Activated T-helper 17 cell treated with anti-CD3 and anti-CD28 coated beads, Interleukin-2, amount 50 U/mL, for 72 hours (primary cell): ENCODE data around the gene CPO. TPM values are rescaled to one million over a fixed set of nuclear protein-coding genes. Genes with fewer than 3 reads are reported as not detected.
"Not testable (repeated sequence)": the region's sequence is repeated elsewhere in the genome, so short reads cannot be mapped to it uniquely, and the experiment has no call there.

Experiments used
- ATAC-seq: fragments of 150-1000 bp; cut with Tn5 transposase; replicated peaks from 2 replicates; pipeline ENCODE4 v1.10.0; 2021; ENCODE audit warnings: mild to moderate bottlenecking, moderate library complexity
- H3K27ac Mint-ChIP-seq: one replicate; pipeline ENCODE4 v1.8.0; 2022; ENCODE audit warnings: mixed read lengths
- H3K27me3 Mint-ChIP-seq: one replicate; pipeline ENCODE4 v1.8.0; 2022; ENCODE audit warnings: mixed read lengths
- H3K36me3 Mint-ChIP-seq: one replicate; pipeline ENCODE4 v1.8.0; 2022; ENCODE audit warnings: low read depth, mild to moderate bottlenecking, mixed read lengths
- H3K4me1 Mint-ChIP-seq: one replicate; pipeline ENCODE4 v1.8.0; 2022; ENCODE audit warnings: mixed read lengths
- H3K4me3 Mint-ChIP-seq: one replicate; pipeline ENCODE4 v1.8.0; 2022; ENCODE audit warnings: mild to moderate bottlenecking, mixed read lengths
- H3K9me3 Mint-ChIP-seq: one replicate; pipeline ENCODE4 v1.8.0; 2022; ENCODE audit warnings: mixed read lengths
- total RNA-seq, 2 donors: library from RNA; stranded (reverse); gene quantifications; one replicate each; pipeline ENCODE4 v1.2.3, GENCODE V29; 2022

Gene CPO, protein sequence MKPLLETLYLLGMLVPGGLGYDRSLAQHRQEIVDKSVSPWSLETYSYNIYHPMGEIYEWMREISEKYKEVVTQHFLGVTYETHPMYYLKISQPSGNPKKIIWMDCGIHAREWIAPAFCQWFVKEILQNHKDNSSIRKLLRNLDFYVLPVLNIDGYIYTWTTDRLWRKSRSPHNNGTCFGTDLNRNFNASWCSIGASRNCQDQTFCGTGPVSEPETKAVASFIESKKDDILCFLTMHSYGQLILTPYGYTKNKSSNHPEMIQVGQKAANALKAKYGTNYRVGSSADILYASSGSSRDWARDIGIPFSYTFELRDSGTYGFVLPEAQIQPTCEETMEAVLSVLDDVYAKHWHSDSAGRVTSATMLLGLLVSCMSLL
- total RNA-seq: not detected

DNA sequence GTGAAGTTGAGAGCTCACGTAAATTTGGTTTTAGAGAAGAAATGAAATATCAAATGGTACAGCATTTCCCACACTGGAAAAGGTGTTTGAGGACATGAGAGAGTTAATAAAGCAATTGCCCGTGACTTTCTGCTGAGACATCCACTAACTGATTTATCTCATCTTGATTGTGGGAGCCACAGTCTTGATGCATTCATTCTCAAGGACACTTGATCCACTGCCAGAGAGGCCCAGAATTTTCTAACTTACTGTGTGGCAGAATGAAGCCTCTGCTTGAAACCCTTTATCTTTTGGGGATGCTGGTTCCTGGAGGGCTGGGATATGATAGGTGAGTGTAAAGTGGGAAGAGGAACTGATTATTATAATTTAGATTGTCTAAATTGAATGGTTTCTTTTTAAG is at the start of gene CPO:
Gene CPO, plus strand, starts transcription at position 179 of the 400 bp plus-strand sequence. Its CDS starts 82 bp downstream, at position 261.
- H3K36me3 Mint-ChIP-seq: no peaks in the 10 kb centered on the region
- peaks cover 4% of the 10 kb centered on the region for H3K4me1 Mint-ChIP-seq
- H3K4me3 Mint-ChIP-seq: no peak within 1 kb of the TSS
- H3K9me3 Mint-ChIP-seq: peaks cover 4% of the 10 kb centered on the region
- ATAC-seq: no peak
- H3K27ac Mint-ChIP-seq: no peak within 1 kb of the TSS
- peaks cover 7% of the 10 kb centered on the region for H3K27me3 Mint-ChIP-seq

DNA sequence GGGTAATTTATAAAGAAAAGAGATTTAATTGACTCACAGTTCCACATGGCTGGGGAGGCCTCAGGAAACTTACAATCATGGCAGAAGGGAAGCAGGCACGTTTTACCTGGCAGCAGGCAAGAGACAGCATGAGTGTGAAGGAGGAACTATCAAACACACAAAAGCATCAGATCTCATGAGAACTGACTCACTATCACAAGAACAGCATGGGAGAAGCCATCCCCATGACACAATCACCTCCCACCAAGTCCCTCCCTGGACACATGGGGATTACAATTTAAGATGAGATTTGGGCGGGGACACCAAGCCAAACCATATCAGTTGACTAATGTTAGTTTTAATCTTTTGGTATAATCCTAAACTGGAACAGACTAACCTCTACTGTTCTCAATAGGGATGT is 49.1 kb upstream of the CPO start:
- Mint-ChIP-seq H3K4me1 (no peaks in the 10 kb centered on the region), H3K36me3 (no peaks in the 10 kb centered on the region), H3K4me3 (no peak overlapping the region), H3K9me3 (no peaks in the 10 kb centered on the region), H3K27ac (no peak overlapping the region), H3K27me3 (no peaks in the 10 kb centered on the region)
- no peak for ATAC-seq

- ATAC-seq: no peak
- no peaks in the 10 kb centered on the region for H3K36me3 Mint-ChIP-seq
- no peaks in the 10 kb centered on the region for H3K9me3 Mint-ChIP-seq
These were observed 48.4 kb upstream of the CPO start for GRCh38 chr2:206890926-206891325.

DNA sequence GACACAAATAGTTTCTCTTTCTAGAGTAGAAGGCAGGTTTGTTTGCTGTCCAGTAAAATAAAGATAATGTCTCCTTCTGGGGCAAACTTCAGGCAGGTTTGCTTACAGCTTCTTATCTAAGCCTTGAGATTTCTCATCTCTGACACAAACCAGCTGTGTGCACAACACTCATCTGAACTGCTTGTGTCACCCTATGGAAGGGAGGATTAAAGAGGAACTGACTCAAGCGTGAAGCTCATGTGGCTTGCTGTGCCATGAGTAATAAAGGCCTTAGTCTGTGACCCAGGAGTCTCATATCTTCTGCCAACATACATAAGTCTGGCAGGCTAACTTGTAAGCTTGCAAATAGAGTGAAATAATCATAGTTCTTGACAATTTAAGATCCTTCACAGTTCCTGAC is 24.2 kb upstream of the CPO start:
- H3K4me1 Mint-ChIP-seq: no peaks in the 10 kb centered on the region
- no peak overlapping the region for H3K27ac Mint-ChIP-seq
- peak; percentile 100 for ATAC-seq
- H3K36me3 Mint-ChIP-seq: no peaks in the 10 kb centered on the region
- no peaks in the 10 kb centered on the region for H3K27me3 Mint-ChIP-seq
- no peaks in the 10 kb centered on the region for H3K9me3 Mint-ChIP-seq
- H3K4me3 Mint-ChIP-seq: no peak overlapping the region

More at GRCh38 chr2:206890926-206891325, 48.4 kb upstream of the CPO start:
- Mint-ChIP-seq H3K4me3 (no peak overlapping the region), H3K4me1 (no peaks in the 10 kb centered on the region), H3K27ac (no peak overlapping the region), H3K27me3 (no peaks in the 10 kb centered on the region)

- Mint-ChIP-seq H3K27me3 (no peaks in the 10 kb centered on the region), H3K27ac (no peak overlapping the region)
- ATAC-seq: no peak
These were observed 21.1 kb upstream of the CPO start for GRCh38 chr2:206918263-206918662.

DNA sequence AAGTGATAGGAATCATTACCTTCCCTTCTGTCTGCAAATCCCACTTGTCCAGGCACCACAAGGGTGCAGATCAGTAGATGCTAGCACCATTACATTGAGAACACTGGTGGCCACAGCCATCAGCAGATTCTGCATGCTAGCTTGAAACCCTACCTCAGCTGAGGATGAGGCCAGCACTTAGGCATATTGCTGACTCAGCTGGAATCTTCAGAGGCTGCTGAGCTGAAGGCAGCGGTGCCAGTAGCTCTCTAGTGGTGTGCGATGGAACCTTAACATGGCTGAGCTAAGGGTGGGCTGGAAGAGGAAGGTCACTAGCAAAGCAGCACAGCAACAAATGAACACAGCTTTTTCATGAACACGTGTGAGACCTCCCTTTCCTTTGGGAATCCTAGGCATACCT is 19.0 kb upstream of the CPO start:
- no peak for ATAC-seq
- H3K36me3 Mint-ChIP-seq: no peaks in the 10 kb centered on the region
- no peaks in the 10 kb centered on the region for H3K9me3 Mint-ChIP-seq

More at GRCh38 chr2:206918263-206918662, 21.1 kb upstream of the CPO start:
- Mint-ChIP-seq H3K4me3 (no peak overlapping the region), H3K4me1 (no peaks in the 10 kb centered on the region), H3K36me3 (no peaks in the 10 kb centered on the region), H3K9me3 (no peaks in the 10 kb centered on the region)

DNA sequence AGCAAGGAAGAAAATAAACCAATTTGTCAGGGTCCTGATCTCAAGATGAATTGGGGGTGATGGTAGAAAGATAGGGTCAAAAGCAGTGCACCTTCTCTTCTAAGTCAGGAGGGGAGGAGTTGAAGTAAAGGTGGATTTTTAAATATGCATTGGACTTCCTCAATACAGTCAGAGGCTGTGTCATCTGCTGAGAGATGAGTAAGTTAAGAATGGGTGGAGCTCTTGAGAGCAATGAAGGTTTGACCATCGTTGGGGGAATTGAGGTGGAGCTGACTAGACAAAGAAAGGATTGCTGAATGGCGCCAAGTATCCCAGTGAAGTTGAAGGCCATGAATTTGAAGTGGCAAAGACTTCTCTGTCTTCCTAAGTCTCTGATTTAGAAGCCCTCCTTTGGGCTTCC is 18.4 kb upstream of the CPO start:
- Mint-ChIP-seq H3K9me3 (no peaks in the 10 kb centered on the region), H3K27me3 (no peaks in the 10 kb centered on the region), H3K4me1 (no peaks in the 10 kb centered on the region), H3K27ac (no peak overlapping the region), H3K4me3 (no peak overlapping the region), H3K36me3 (no peaks in the 10 kb centered on the region)
- peak; percentile 18 for ATAC-seq

More for the DNA sequence above, 19.0 kb upstream of the CPO start:
- Mint-ChIP-seq H3K27ac (no peak overlapping the region), H3K27me3 (no peaks in the 10 kb centered on the region), H3K4me1 (no peaks in the 10 kb centered on the region), H3K4me3 (no peak overlapping the region)

DNA sequence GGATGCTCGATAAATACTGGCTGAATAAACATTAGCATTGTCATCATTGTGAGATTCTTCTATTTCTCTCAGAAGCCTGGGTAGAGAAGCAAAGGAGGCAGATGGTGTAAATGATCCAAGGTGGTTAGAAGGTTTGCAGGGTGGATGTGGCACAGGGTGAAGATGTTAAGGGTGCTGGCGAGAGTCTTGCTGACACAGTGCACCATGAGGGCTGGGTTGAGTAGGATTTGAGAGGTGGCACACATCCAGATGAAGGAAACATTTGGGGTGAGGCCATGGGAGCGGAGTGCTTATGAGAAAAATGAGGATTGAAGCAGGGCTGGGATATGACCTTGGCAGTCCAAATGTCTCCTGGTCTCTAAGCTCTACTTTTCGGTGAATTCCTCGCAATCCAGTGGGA is 17.8 kb upstream of the CPO start:
- H3K4me3 Mint-ChIP-seq: no peak overlapping the region

GRCh38 chr2:206935991-206936842 is 3.1 kb upstream of the CPO start:
- Mint-ChIP-seq H3K27ac (no peak overlapping the region), H3K36me3 (no peaks in the 10 kb centered on the region), H3K4me3 (no peak overlapping the region), H3K4me1 (peaks cover 4% of the 10 kb centered on the region), H3K9me3 (peaks cover 4% of the 10 kb centered on the region), H3K27me3 (no peaks in the 10 kb centered on the region)
- no peak for ATAC-seq

More for the DNA sequence above, 17.8 kb upstream of the CPO start:
- no peaks in the 10 kb centered on the region for H3K9me3 Mint-ChIP-seq
- no peaks in the 10 kb centered on the region for H3K4me1 Mint-ChIP-seq
- ATAC-seq: no peak
- H3K36me3 Mint-ChIP-seq: no peaks in the 10 kb centered on the region
- H3K27ac Mint-ChIP-seq: no peak overlapping the region
- H3K27me3 Mint-ChIP-seq: no peaks in the 10 kb centered on the region

DNA sequence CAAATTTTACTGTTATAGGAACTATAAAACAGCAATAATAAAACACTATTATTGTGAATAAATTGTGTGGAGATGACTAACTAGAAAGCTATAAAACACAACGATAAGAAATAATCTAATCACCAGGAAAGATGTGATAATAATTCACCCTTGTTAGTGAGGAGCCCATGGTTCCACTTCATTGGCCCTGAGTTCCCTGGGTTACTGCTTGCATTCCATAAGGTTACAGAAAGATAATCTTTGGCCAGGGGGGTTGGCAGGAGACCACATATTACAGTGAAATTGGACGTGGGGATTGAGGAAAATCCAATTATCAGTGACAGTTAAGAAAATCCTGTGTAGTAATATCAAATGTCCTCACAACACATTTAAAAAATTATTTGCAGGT is 2.5 kb upstream of the CPO start:
- no peak for ATAC-seq
- H3K4me3 Mint-ChIP-seq: no peak overlapping the region
- no peaks in the 10 kb centered on the region for H3K36me3 Mint-ChIP-seq
- peaks cover 4% of the 10 kb centered on the region for H3K4me1 Mint-ChIP-seq
- H3K9me3 Mint-ChIP-seq: peaks cover 4% of the 10 kb centered on the region
- H3K27me3 Mint-ChIP-seq: no peaks in the 10 kb centered on the region
- H3K27ac Mint-ChIP-seq: no peak overlapping the region

- no peaks in the 10 kb centered on the region for H3K27me3 Mint-ChIP-seq
- no peaks in the 10 kb centered on the region for H3K36me3 Mint-ChIP-seq
- peaks cover 4% of the 10 kb centered on the region for H3K9me3 Mint-ChIP-seq
- no peak overlapping the region for H3K27ac Mint-ChIP-seq
- peaks cover 4% of the 10 kb centered on the region for H3K4me1 Mint-ChIP-seq
- H3K4me3 Mint-ChIP-seq: no peak overlapping the region
- ATAC-seq: no peak
These were observed 1.8 kb upstream of the CPO start for GRCh38 chr2:206937555-206937954.

- H3K4me3 Mint-ChIP-seq: no peak overlapping the region
These were observed 1.2 kb downstream of the CPO start for GRCh38 chr2:206940546-206940945.

GRCh38 chr2:206942592-206943478 is 3.5 kb downstream of the CPO start:
- Mint-ChIP-seq H3K4me1 (peaks cover under 1% of the 10 kb centered on the region), H3K27ac (no peak overlapping the region), H3K9me3 (peaks cover 2% of the 10 kb centered on the region), H3K27me3 (peaks cover 7% of the 10 kb centered on the region), H3K36me3 (no peaks in the 10 kb centered on the region), H3K4me3 (no peak overlapping the region)
- ATAC-seq: no peak

More at GRCh38 chr2:206940546-206940945, 1.2 kb downstream of the CPO start:
- Mint-ChIP-seq H3K27ac (no peak overlapping the region), H3K36me3 (no peaks in the 10 kb centered on the region), H3K9me3 (peaks cover 4% of the 10 kb centered on the region), H3K4me1 (peaks cover 4% of the 10 kb centered on the region), H3K27me3 (peaks cover 7% of the 10 kb centered on the region)
- no peak for ATAC-seq

- H3K36me3 Mint-ChIP-seq, H3K27ac Mint-ChIP-seq, H3K4me3 Mint-ChIP-seq, H3K27me3 Mint-ChIP-seq, ATAC-seq, H3K4me1 Mint-ChIP-seq: not testable (repeated sequence)
- peaks cover 10% of the 10 kb centered on the region for H3K9me3 Mint-ChIP-seq
These were observed 14.1 kb downstream of the CPO start for GRCh38 chr2:206953404-206953803.
